ENCODE measurements around the gene SMIM10L2A.

DNA sequence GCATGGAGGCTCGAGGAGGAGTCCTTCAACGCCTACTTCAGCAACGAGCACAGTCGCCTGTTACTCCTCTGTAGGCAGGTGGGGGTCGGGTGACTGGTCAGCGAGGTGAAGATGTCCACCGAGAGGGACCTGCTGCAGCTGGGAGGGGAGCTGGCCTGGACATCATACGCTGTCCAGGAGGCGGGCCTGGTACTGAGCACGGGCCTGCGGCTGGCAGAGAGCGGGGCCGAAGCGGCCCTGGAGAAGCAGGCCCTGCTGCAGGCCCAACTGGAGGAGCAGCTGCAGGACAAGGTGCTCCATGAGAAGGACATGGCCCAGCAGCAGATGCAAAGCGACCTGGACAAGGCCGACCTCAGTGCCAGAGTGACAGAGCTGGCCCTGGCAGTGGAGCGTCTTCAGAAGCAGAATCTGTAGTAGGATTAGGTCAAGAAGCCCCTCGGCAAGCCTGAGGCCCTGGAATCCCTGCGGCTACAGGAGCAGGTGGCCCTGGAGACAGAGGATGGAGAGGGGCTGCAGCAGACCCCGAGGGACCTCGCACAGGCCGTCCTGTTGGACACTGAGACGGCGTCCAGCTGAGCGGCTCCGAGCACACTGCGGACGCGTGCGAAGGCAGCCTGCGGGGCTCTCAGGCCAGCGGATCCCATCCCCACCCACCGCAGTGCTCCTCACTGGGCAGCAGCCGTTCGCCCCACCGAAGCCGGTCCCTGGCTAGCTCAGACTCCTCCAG lies 11.9 kb downstream of the SMIM10L2A start:
- TF ChIP-seq, protein P1, sequence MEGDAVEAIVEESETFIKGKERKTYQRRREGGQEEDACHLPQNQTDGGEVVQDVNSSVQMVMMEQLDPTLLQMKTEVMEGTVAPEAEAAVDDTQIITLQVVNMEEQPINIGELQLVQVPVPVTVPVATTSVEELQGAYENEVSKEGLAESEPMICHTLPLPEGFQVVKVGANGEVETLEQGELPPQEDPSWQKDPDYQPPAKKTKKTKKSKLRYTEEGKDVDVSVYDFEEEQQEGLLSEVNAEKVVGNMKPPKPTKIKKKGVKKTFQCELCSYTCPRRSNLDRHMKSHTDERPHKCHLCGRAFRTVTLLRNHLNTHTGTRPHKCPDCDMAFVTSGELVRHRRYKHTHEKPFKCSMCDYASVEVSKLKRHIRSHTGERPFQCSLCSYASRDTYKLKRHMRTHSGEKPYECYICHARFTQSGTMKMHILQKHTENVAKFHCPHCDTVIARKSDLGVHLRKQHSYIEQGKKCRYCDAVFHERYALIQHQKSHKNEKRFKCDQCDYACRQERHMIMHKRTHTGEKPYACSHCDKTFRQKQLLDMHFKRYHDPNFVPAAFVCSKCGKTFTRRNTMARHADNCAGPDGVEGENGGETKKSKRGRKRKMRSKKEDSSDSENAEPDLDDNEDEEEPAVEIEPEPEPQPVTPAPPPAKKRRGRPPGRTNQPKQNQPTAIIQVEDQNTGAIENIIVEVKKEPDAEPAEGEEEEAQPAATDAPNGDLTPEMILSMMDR (IDR thresholded peaks at IDR 0.05) = no peak
- TF ChIP-seq POLR2A (IDR thresholded peaks at IDR 0.05) = no peak
- TF ChIP-seq EP300 (IDR thresholded peaks at IDR 0.05) = no peak
